NCI-H774 (cell line): Measurements from ENCODE around the gene CASP9.
"Not testable (repeated sequence)": the region's sequence is repeated elsewhere in the genome, so short reads cannot be mapped to it uniquely, and the experiment has no call there.

Experiments used
- DNase-seq: peaks from one replicate; lab custom pipeline; 2025; lab: John Stamatoyannopoulos, UW

Gene CASP9

GRCh38 chr1:15525050-15526020 is 1.3 kb upstream of the CASP9 start:
- DNase-seq, result no peak

DNA sequence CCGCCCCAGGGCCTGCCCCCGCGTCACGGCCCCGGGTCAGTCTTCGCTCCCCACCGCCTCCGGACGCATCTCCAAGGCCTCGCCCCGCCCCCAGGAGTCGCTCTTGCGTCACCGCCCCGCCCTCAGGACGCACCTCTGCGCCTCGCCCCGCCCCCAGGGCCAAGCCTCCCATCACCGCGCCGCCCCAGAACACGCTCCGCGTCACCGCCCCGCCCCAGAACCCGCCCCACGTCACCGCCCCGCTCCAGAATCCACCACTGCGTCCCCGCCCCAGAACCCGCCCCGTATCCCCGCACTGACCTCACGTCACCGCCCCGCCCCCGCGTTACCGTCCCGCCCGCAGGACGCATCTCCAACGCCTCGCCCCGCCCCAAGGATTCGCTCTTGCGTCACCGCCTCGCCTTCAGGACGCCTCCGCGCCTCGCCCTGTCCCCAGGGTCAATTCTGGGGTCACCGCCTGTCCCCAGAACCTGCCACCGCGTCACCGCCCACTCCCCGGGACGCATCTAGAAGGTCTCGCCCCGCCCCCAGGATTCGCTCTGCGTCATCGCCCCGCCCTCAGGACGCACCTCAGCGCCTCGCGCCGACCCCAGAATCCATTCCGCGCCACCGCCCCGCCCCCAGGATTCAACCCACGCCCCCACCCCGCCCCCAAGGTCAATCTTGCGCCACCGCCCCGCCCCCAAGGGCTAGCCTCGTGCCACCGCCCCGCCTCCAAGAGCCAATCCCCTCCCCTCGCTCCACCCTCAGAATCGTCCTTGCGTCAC is 451 bp upstream of the CASP9 start:
- DNase-seq, result peak; percentile 92

DNA sequence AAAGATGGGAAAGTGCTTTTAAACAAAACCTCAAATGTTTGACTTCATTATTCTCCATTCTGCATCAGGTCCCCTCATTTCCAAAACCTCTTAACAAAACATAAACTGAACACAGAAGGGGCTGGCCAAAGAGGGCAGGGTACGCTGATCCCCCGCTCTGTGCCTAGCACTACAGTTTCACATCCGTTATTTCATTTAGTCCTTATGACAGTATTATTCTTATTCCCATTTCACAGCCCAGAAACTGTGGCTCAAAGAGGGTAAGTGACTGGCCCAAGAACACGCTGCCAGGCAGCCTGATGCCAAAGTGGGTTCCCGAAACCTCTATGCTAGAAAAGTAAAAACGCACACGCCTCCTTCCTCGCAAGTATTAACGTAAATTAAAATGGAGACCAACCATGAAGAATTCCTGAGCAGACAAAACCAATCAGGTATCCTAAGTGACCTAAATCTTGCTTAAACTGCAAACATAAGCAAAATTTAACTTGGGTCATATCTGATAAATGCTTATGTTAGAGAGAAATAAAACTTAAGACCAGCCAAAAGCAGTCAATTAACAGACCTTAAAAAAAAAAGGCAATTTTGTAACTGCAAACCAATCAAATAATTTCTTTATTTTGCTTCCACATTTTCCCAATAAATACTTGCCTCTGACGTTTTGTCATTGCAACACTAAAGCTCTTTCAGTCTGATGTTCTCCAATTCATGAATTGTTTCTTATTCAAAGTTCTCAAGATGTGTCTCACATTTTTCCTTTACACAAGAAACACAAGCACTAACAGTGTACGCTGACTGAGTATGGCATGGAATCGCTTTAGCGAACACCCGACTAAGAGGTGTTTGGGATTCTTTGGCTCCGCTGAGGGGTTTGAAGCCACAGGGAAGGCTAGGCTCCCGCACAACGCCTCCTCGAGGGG is 653 bp downstream of the CASP9 start:
- no peak for DNase-seq

DNA sequence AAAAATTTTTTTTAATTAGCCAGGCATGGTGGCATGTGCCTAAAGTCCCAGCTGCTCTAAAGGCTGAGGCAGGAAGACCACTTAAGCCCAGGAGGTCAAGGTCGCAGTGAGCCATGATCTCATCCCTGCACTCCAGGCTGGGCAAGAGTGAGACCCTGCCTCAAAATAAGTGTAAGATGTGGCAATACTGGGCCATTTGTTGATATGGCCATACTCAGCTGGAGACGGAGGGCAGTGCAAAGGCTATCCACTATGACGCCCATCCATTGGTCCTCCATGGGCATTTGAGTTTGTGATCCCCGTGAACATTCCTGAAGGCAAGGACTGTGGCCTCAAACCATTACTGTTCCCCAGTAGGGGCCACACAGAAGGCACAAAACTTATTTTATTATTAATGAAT is 1.5 kb downstream of the CASP9 start:
- DNase-seq, result no peak

GRCh38 chr1:15521206-15521906 is 2.7 kb downstream of the CASP9 start:
- DNase-seq, result not testable (repeated sequence)

GRCh38 chr1:15519625-15520024 is 4.4 kb downstream of the CASP9 start:
- DNase-seq, result no peak

GRCh38 chr1:15515022-15515663 is 8.9 kb downstream of the CASP9 start:
- DNase-seq, result no peak

DNA sequence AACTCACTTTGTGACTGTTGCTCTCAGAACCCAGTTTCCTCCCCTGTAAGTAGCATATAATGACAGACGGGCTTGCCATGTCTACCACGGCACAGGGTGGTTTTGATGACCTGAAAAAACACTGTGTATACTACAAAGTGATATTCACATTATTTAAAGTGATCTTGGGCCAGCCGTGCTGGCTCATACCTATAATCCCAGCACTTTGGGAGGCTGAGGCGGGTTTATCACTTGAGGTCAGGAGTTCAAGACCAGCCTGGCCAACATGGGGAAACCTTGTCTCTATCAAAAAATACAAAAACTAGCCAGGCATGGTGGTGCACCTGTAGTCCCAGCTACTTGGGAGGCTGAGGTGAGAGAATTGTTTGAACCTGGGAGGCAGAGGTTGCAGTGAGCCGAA is 9.5 kb downstream of the CASP9 start:
- not testable (repeated sequence) for DNase-seq

- no peak for DNase-seq
Observed at GRCh38 chr1:15513919-15514318, 10.1 kb downstream of the CASP9 start.

DNA sequence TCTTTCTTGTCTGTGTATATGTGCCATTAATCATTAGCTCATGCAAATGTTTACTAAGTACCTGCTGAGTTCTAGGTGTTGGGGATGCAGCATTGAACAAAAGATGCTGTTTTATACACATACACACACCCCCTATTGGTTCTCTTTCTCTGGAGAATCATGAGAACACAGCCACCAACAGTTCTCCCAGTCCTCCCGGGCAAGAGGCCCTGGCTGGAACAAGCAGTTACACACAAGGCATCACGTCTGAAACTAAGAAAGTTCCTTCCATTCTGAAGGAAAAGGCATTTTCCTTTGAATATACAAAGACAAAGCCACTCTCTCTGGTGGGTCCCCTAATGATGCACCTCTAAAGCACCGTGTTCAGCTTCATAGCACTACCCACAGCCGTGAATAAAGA is 10.8 kb downstream of the CASP9 start:
- DNase-seq, result no peak

DNA sequence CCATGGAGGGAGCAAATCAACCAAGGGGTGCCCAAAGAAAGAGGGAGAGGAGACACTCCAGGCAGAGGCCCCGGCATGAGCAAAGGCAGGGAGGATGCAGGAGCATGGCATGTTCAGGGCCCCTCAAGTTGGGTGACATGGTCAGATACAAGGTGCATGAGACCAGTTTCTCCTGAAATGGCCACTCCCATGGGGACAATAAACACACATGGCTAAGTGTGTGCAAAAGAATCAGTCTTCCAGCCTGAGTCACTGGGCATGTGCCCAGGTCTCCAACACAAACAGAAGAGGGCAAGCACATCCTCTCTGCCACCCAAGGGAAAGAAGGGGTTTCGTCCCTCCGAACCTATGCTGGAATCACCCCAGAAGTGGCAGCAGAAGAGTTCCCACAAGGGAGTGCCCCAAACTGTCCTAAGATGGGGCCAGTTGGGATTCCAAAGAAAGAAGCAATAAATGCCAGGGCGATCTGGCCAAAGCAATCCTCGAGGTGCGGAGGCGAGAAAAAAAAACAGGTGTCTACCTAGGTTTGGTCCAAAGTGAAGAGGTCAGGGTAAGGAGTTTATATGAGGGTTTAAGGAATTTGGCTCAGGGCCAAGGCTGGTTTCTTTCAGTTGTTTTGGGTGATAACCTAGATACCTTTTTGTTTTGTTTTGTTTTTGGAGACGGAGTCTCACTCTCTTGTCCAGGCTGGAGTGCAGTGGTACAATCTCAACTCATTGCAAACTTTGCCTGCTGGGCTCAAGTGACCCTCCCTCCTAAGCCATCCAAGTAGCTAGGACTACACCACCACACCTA is 13.2 kb downstream of the CASP9 start:
- DNase-seq, result no peak

GRCh38 chr1:15509586-15509985 is 14.4 kb downstream of the CASP9 start:
- no peak for DNase-seq

- no peak for DNase-seq
Observed at GRCh38 chr1:15508700-15509487, 15.1 kb downstream of the CASP9 start.

GRCh38 chr1:15507278-15507677 is 16.7 kb downstream of the CASP9 start:
- DNase-seq, result no peak

- DNase-seq, result no peak
Observed at GRCh38 chr1:15506831-15507230, 17.2 kb downstream of the CASP9 start.

- no peak for DNase-seq
Observed at GRCh38 chr1:15504436-15504835, 19.6 kb downstream of the CASP9 start.

DNA sequence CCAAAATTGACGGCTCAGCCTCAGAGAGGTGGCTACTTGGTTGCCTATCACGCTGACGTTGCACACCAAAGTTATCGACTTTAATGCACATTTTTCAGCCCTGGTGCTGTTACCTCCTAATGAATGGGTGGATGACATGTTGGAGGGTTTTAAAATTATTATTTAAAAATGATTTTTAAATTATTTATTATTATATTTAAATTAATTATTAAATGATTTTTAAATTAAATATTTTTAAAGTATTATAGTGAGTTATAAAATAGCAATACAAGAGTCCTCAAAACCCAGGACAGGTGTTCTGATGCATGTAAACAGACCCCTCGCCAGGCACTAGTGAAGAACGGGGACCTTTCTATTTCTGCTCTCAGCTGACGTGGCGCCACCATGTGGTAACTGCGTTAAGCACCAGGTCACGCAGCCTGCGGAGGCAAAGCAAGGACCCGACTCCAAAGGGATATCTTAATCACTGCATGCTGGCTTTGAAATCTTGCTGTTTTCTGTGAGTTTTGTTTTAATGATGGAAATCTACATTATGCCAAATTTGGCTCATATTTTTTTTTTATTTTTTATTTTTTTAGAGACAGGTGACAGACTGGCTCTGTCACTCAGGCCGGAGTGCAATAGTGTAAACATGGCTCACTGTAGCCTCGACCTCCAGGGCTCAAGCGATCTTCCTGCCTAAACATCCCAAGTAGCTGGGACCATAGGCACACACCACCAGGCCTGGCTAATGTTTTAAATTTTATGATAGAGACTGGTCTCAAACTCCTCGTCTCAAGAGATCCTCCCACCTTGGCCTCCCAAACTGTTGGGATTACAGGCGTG is 22.6 kb downstream of the CASP9 start:
- peak; percentile 3 for DNase-seq
